Measurements from ENCODE around the gene NRAP. TPM values are rescaled to one million over a fixed set of nuclear protein-coding genes. Genes with fewer than 3 reads are reported as not detected.

The NRAP gene, protein sequence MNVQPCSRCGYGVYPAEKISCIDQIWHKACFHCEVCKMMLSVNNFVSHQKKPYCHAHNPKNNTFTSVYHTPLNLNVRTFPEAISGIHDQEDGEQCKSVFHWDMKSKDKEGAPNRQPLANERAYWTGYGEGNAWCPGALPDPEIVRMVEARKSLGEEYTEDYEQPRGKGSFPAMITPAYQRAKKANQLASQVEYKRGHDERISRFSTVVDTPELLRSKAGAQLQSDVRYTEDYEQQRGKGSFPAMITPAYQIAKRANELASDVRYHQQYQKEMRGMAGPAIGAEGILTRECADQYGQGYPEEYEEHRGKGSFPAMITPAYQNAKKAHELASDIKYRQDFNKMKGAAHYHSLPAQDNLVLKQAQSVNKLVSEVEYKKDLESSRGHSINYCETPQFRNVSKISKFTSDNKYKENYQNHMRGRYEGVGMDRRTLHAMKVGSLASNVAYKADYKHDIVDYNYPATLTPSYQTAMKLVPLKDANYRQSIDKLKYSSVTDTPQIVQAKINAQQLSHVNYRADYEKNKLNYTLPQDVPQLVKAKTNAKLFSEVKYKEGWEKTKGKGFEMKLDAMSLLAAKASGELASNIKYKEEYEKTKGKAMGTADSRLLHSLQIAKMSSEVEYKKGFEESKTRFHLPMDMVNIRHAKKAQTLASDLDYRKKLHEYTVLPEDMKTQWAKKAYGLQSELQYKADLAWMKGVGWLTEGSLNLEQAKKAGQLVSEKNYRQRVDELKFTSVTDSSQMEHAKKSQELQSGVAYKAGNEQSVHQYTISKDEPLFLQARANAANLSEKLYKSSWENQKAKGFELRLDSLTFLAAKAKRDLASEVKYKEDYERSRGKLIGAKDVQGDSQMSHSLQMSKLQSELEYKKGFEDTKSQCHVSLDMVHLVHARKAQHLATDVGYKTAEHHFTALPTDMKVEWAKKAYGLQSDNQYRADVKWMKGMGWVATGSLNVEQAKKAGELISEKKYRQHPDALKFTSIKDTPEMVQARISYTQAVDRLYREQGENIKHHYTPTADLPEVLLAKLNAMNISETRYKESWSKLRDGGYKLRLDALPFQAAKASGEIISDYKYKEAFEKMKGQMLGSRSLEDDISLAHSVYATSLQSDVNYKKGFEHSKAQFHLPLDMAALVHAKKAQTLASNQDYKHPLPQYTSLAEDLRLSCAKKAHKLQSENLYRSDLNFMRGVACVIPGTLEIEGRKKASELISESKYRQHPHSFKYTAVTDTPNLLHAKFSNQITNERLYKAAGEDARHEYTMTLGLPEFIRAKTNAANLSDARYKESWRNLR (N-terminal part only)
- not detected in 2 replicates for total RNA-seq (2014; rRNA removed; shearing (Covaris generic))

DNA sequence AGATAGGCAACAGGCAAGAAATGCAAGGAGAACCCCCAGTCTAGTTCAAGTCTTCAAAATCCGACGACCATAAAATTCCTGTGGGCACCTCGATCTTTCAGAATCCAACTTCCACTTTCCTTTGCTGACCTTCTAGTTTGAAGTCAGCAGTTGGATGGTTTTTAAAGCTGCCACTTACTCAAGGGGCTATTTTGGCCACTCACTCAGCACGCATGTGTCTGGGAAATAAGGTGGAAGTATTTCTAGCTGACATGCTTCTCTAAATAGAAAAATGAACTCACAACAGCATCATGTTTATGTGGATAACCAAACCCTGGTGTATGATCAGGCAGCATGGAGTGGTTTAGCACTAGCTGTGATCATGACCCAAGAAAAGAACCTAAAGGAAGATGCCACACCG is at the start of gene NRAP:
Gene NRAP, minus strand, starts transcription at position 134 of the 400 bp plus-strand sequence. CDS start 159 bp downstream, outside the sequence.

DNA sequence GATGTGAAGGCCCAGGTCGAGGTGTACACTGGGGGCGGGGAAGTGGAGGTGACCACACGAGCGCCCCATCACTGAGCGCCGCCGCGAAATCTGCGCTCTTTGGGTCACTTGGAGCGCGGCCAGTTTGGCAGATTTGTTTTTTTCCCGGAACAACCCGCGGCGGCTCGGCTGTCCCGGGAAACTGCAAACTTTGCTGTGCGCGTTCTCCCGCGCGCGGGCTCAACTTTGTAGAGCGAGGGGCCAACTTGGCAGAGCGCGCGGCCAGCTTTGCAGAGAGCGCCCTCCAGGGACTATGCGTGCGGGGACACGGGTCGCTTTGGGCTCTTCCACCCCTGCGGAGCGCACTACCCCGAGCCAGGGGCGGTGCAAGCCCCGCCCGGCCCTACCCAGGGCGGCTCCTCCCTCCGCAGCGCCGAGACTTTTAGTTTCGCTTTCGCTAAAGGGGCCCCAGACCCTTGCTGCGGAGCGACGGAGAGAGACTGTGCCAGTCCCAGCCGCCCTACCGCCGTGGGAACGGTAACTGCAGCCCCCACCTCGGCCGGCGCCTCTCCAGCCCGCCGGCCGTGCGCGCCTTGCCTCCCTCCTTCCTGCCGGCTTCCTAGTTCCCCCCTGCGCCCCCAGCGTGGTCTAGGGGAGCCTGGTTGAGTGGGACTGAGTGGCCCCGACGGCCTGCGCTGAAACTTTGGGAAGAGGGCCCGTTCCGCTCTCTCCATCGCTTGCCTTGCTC is 15.8 kb upstream of the NRAP start, which contains the start of gene CASP7:
Gene CASP7, plus strand, starts transcription at position 450 of the 727 bp plus-strand sequence. CDS start 17,582 bp downstream, outside the sequence.

DNA sequence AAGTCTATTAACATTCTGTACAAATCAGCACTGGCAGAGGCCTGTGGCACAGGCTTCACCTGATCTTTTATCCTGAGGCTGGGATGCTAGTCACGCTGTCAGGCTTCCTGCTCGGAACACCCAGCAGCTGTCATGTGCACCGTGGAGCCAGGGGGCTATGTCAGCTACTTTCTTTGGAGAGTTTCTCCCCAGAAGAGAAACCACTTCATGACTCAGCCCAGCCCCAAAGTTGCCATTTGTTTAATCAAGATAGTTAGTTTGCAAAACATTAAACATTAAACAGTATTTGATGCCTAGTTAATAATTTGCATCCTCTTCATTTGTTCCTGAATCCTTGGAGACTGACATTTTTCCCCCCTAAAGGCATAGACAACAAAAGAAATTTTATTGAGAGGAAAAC is 111.1 kb downstream of the NRAP start, which contains the start of gene HABP2:
Gene HABP2, plus strand, starts transcription at position 353 of the 400 bp plus-strand sequence. CDS start 69 bp downstream, outside the sequence.

Other genes starting within 250 kb of the NRAP start
- 0.08 TPM in 1 of 2 replicates, not detected in the other for gene HABP2, start 111.0 kb downstream of the NRAP start, total RNA-seq (2014; rRNA removed; shearing (Covaris generic))
- gene CASP7, start 15.9 kb upstream of the NRAP start, total RNA-seq (2014; rRNA removed; shearing (Covaris generic)): 22.9 and 24.9 TPM in 2 replicates
- 0.04 and 0.42 TPM in 2 replicates for gene PLEKHS1, start 87.6 kb upstream of the NRAP start, total RNA-seq (2014; rRNA removed; shearing (Covaris generic))
- 8.2 and 9.7 TPM in 2 replicates for gene DCLRE1A, start 190.0 kb upstream of the NRAP start, total RNA-seq (2014; rRNA removed; shearing (Covaris generic))
- gene NHLRC2, start 190.6 kb upstream of the NRAP start, total RNA-seq (2014; rRNA removed; shearing (Covaris generic)): 11.1 and 23.0 TPM in 2 replicates